GM18520 (cell line): ENCODE measurements around the gene FAM24B.
"Not testable (repeated sequence)": the region's sequence is repeated elsewhere in the genome, so short reads cannot be mapped to it uniquely, and the experiment has no call there.

ENCODE experiments used
- ATAC-seq: cut with Tn5 transposase; IDR thresholded peaks from one replicate; pipeline ENCODE4 v1.9.1; 2021; ENCODE audit not compliant: unreplicated experiment

Gene FAM24B

DNA sequence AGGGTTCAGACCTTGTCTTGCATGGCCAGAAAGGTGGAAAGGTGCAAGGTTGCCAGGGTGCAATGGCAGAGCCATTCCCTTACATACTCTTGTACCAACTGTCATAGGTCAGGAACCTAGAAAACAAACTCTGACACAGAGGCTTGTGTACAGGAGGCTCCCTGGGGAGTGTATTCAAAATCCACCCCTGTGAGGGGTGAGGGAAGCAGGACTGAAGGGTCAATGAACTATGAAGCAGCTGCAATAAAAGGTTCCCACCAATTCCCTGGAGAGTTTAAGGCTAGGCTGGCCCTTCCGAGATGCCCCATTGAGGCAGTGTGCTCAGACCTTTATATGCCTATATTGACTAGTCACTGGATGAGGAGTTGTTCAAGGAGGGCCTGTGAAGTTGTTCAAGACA, 19.9 kb downstream of the FAM24B start:
- ATAC-seq = no peak

DNA sequence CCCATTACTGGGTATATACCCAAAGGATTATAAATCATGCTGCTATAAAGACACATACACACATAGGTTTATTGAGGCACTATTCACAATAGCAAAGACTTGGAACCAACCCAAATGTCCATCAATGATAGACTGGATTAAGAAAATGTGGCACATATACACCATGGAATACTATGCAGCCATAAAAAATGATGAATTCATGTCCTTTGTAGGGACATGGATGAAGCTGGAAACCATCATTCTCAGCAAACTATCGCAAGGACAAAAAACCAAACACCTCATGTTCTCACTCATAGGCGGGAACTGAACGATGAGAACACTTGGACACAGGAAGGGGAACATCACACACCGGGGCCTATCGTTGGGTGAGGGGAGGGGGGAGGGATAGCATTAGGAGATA, 21.3 kb downstream of the FAM24B start:
- ATAC-seq = not testable (repeated sequence)

DNA sequence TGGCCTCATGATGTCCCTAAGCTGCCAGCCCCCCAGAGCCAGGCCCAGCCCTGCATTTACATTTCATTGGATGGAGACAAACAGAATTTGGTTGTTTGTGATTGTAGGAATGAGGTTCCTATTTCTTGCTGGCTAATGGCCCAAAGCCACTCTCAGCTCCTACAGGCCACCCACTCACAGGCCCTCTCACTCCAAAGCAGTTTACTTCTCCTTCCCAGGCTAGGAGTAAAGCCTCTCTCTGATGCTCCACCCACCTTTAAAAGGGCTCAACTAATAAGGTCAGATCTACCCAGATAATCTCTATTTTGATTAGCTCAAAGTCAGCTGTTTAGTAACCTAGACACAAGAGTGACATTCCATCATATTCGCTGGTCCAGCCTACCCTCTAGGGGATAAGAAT, 22.5 kb downstream of the FAM24B start:
- ATAC-seq = no peak

DNA sequence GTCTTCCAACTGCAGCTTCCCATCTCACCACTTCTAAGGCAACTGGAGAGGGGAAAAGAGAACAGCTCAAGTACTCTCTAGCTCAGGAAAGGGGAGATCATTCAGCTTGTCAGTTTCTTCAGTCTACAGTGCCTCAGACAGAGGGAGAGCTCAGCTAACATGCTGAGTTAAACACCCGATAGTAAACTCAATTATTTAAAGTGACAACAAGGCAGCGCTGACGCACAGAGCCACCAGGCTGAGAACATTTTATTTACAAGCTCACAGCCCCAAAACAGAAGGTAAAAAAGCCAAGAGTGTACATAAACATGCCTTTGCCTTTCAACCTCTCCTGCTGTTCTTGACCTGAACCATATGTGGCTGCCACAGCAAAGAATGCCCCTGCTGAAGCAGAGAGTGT, 23.6 kb downstream of the FAM24B start:
- no peak for ATAC-seq

DNA sequence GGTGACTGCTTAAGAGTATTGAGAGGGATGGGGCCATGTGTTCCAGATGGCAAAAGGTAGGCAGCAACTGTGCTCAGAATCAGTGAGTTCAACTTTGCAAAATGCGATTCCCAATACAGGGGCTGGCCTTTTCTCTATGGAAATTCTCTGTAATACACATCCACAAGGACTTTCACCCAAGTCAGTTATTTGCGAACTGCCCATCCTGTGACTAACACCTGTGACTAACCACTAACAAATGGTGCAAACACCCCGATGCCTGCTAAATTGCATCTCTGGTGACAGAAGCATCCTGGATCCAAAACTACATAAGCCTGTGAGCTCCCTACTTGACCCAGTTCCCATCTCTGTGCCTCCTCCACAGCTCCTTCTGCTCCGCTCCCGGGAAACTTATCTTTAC, 24.7 kb downstream of the FAM24B start:
- ATAC-seq = no peak

DNA sequence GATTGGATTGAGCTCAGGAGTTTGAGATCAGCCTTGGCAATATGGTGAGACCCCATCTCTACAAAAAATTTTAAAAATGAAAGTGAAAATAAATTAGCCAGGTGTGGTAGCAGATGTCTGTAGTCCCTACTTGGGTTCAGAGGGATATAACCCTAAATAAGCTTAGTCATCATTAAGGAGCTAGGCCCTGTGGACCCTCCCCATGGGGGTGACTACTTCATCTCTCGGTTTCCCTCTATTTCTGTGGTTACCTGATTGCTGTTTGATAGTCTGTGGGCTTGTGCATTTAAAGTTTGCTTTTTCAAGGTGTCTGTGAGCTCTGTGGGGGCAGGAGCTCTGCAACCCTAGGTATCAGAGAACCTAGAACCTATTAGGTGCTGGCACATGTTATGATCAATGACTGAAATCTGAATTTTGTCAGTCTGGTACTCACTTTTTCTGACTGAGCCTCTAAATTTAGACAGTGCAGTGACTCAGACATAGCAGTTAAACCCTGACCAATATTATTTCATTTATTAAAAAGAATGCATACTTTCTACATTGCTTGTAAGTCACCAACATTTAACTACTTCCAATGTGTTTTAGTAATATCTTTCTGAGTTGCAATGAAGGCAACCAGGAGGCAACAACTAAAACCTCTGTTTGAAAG, 25.6 kb downstream of the FAM24B start:
- no peak for ATAC-seq

DNA sequence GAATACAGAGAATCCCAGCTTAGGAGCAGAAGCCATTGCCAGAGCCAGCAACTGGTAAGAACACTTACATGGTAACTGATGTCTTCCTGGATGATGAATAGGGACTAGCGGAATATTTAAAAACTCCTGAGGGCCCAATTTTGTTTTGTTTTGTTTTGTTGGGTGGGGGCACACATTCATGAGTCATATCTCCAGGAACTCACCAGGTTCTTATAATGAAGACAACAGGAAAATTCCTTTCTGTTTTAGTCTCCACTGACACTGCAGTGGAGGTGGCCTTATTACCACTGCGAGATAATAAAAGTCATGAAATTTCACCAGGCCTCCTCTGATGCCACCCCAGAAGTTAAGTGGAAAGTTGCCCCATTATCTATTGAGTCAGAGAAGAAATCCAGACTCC, 27.1 kb downstream of the FAM24B start:
- ATAC-seq = no peak

DNA sequence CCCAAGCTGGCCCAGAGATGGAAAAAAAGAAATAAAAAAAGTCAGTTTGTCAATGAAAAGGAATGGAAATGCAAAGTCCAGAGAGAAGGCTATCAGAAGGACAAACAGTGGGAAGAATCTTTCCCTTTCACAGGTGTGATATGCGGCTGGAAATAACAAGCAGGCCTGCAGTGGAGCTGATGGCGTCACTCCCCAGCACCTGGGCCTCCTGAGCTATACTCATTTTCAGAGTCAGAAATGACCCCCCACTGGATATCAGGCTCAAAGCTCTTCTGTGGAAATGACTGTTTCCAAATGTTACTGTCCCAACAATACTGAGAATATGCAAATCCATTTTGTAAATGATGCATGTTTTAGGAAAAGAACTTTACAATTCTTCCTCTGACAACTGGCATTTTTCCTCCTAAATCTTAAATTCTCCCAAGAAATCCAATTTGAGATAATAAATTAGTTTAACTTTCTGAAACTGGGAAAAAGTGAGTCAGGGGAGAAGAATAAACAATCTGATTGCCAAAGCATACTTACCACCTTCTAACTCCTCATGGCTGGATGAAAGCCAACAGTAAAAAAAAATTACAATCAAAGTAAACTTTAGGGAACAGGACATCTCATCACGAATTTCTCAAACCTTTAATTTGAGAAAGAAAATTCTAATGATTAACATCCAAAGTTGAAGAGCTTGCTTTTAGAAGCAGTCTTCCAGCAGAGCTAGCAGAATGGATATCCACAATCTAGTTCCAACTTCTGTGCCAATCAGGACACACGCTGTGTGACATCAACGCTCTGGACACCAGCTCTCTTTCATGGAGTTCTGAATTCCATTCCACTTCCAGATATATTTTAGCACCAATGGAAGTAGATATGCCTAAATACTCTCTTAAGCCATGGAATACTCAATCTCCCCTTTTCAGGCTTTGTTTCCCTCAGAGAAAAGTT, 28.4 kb downstream of the FAM24B start:
- no peak for ATAC-seq

DNA sequence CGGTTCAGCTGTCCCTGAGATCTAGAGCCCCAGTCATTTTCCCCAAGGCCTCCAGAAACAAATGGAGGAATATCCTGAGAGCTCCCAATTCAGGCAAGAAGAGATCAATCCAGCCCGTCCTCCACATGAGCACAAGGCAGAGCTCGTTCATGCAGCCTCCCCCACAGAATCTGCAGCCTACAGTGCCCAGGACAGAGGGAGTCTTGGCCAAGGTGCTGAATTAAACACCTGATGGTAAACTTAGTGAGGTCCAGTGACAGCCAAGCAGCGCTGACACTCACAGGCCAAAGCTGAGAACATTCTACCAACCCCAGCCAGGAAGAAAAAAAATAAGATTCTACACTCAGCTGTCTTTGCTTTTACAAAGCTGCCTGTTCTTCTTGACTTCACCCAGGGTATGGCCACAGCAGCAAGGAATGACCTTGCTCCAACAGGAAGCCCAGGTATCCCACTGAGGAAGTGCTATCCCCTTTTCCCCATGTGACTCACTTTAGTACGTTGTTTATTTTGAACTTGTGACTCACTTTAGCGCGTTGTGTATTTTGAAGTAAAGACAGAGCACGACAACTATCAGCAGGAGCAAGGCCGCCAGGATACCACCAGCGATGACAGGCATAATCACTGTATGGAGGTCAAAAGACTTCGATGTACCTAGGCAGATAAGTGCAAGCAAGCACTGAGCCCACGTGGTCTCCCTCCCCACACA, 29.3 kb downstream of the FAM24B start:
- ATAC-seq = no peak

DNA sequence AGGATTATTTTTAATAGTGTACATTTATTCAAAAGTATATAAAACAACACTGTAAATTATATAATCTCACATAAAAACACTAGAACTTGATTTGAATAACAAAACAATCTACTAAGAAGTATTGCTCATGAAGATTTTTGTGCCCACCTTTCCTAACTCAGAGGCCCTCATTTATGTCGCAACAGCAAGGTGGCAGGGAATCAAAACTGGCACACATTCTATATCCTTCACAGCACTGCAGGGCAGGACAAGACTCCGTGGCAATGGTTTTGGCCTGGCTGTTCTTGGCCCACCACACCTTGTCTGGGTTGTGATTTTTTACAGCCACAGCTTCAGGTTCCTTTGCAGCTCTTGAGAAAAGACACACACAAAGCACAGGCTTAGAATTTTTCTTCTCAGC, 30.3 kb downstream of the FAM24B start:
- ATAC-seq = no peak

DNA sequence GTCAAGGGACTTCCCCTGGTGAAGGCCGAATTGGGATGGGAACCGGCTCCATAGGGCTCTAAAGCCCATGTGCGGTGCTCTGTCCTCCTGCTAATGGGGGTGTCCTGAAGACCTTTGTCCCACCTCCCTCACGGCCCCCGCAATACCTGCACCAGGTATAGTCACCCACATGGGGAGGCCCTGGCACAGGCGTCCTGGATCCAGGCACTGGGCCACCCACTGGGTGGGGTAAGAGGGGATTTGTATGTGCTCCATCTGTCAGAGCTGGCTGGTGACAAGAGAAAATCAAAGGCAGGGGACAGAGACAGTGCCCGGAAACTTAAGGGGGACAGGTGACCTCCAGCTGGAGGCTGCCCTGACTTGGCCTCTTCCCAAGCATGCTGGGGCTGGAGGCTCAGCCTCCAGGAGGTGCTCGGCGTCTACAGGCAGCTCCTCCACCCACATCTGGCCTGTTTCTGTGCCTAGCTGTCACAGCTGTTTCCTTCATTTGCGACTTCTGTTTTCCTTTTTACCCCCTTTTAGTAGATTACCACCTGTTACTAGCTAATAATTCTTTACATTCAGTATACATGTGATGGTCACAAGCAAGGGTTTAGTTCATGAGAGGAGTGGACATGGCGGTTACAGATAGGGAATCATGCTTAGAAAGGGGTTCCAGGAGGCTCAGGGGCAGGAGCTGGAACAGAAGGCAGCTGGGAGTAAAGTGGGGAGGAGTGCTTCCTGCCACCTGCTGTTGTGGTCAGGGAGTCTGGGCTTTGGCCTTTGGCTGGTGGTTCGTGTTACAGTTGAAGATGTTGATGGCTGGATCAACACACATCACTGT, 31.4 kb downstream of the FAM24B start:
- no peak for ATAC-seq

DNA sequence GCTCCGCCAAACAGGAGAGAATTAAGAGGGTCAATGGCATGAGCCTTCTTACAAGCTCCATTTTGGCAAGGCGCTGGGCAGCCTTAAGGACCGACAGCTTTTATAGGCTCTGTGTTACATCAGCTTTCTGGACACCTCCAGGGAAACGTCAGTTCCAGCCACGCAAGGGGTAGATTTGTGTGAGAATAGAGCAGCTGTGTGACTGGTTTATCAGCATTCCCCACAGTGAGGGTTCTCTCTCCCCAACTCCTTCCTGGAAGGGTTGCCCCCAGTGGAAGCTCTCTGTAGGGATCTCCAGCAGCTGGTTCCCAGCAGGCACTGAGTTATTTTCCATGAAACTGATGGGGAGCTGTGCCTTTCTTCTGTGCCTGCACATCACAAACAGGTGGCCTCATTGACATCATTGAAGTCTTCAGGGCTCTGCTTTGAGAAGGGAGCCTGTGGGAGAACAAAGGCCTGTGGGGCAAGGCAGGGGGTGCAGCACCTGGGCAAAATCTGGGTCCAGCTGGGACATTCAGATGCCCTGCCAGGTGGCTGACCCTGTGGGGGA, 33.5 kb downstream of the FAM24B start, which contains the start of gene CUZD1:
CUZD1 (minus strand) TSS at position 75 of the 550 bp plus-strand sequence; CDS start at position 61, 14 bp downstream.
- ATAC-seq = no peak

DNA sequence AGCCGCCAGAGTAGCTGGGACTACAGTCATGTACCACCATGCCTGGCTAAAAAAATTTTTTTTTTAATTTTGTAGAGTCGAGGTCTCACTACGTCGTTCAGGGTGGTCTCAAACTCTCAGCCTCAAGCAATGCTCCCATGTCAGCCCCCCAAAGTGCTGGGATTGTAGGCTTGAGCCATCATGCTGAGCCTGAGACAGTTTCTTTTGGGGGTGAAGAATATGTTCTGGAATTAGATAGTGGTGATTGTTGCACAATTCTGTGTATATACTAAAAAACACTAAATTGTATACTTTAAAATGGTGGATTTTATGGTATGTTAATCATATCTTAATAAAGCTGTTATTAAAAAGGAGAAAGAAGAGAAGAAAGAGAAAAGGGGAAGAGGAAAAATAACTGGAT, 35.2 kb downstream of the FAM24B start:
- no peak for ATAC-seq

DNA sequence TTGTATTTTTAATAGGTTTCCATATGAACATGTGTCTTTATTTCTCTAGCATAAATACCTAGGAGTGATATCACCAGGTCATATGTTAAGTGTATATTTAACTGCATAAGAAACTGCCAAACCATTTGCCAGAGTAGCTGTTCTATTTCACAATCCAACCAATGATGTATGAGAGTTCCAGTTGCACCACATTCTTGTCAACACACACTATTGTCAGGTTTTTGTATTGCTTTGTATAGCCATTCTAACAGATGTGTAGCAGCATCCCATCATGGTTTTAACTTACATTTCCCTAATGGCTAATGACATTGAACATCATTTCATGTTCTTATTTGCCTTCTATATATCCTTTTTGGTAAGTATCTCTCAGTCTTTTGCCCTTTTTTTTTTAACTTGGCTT, 37.8 kb downstream of the FAM24B start:
- no peak for ATAC-seq

DNA sequence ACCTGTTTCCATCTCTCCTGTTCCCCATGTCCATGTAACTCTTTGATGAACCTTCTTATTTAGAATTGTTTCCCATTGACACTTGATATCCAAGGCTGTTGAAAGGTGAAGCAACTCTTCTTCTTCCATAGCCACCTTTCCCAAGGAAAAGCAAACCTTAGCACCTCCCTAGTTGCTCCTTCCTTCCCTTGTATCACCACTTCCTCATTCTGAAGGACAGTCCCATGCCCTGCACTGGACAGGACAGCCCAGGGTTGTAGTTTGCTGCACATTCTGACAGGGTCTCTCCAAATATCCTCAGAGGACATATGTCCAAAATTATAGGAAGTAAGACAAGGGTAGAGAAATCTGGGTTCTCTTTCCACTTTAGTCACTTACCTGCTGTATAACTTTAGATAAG, 39.9 kb downstream of the FAM24B start:
- no peak for ATAC-seq

DNA sequence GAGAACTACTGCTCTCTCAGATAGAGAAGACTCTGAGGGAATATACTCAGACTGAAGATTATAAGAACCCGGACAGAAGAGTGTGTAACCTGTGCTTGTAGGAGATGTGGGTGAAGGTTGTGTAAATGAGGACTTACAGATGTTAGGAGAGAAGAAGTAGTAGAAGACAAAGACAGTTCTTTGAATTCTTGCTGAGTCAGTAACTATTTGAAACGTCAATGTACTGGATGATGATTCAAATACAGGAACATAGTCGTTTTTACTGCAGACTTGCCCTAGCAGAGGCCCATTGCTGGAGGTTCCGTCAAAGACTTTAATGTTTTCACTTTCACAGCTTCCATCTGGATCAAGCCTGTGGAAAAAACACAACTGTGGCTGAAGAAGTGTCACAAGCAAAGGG, 40.5 kb downstream of the FAM24B start:
- no peak for ATAC-seq

DNA sequence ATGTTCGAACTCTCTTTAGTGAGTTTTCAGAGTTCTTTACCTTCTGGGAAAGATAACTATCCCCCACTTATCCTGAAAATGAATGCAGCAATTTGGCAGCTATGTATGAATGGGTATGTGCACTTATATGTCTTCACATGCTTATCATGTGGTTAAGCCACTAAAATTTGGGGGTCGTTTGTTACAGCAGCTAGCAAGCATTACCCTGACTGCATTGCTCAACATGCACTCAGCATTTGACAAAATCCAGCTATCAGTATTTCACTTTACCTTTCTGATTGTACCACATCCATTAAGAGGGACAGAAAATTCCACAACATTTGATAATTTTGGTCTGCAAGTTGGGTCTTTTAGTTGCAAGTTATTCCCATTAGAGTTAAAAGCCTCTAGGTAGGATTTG, 43.5 kb downstream of the FAM24B start:
- no peak for ATAC-seq

DNA sequence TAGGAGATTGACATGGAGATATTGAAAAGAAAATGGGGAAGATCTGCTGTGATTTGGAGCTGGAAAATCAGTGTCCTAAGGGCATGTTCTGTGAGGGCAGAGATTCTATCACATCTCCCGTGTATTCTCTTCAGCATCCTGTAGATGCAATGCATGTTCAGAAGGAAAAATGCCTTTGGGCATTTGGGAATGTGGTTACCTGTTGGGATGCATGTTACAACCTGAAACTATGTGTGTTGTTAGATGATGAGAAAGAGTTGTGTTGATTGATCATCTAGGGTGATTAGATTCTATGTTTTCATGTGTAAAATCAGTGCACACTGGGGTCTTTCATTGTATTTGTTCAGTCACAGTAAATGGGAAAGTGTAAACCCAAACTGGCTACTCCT, 48.4 kb downstream of the FAM24B start:
- no peak for ATAC-seq

DNA sequence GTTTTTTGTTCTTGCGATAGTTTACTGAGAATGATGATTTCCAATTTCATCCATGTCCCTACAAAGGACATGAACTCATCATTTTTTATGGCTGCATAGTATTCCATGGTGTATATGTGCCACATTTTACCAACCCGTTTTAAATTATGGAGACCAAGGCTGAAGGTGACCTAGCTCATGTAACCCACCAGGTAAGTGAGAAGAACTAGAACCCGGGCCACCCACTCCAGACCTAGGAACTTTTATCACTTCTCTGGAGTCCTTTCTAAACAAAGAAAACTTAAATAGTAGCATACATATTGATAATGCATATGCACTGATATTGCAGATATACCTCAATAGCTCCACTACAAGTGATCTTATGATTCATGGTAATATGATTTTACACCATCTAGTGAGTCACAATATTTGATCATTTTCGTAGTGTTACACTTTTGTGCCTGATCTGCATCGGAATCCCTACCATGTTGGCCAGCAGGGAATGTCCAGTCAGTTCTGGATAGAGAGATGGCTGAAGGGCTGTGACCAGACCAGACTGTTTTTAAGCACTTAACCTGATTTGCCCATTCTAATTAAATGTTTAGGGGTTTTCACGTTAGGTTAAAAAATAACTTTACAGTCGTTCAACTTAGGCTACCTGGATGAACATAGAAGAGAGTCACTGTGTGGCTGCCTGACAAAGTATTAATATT, 49.0 kb downstream of the FAM24B start:
- ATAC-seq = no peak

DNA sequence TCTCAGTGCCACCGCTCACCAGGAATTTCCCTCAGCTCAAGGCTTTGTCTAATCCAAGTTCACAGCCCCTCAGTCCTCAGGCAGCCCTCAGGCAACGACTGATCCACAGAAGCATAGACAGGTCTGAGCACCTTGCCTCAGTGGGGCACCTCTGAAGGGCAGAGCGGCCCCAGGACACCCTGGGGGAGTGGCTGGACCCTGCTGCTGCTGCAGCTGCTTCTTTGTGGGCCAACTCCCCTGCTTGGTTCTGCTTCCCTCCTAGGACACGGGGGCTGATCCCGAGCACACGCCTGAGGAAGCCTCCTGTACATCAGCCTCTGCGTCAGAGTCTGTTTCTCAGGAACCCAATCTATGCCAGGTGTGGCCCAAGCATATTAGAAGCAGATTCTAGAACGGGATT, 49.9 kb downstream of the FAM24B start:
- ATAC-seq = no peak
